ENCODE data around the gene DHX57. TPM values are rescaled to one million over a fixed set of nuclear protein-coding genes. Genes with fewer than 3 reads are reported as not detected.

Gene DHX57
- total and polyA plus RNA-seq, 2 experiments from 2014 or later, result 13.3 to 32.9 TPM

GRCh38 chr2:38750011-38750890 is 125.5 kb downstream of the DHX57 start:
- Mint-ChIP-seq H3K9me3 (peaks cover 6% of the 10 kb centered on the region; the same call in 2 of the 3 replicates), H3K4me1 (peaks cover 39% of the 10 kb centered on the region), H3K27me3 (ENCODE audit: insufficient read depth, low read depth, poor library complexity) (peaks cover 25% of the 10 kb centered on the region), H3K36me3 (ENCODE audit: low read depth) (peaks cover 60% of the 10 kb centered on the region), H3K27ac (peak overlapping the region; percentile 100), H3K4me3 (peak overlapping the region; percentile 98)
- Histone ChIP-seq H2AFZ (no peak overlapping the region), H3K4me1 (ENCODE audit: insufficient read depth) (peaks cover 12% of the 10 kb centered on the region), H3K27ac (ENCODE audit: low read depth) (peak overlapping the region; percentile 98), H3K36me3 (ENCODE audit: insufficient read depth) (peaks cover 48% of the 10 kb centered on the region), H3F3A (replicated peaks; ENCODE audit: low read depth) (peaks cover 52% of the 10 kb centered on the region), H3K9me2 (ENCODE audit: insufficient read depth) (no peaks in the 10 kb centered on the region), H3K4me3 (peak overlapping the region; percentile 99), H3K27me3 (ENCODE audit: insufficient read depth) (no peaks in the 10 kb centered on the region), H4K20me1 (replicated peaks; ENCODE audit: insufficient read depth) (peaks cover 42% of the 10 kb centered on the region), H3K4me2 (peak overlapping the region; percentile 98), H3K79me2 (replicated peaks; ENCODE audit: insufficient read depth) (peaks cover 59% of the 10 kb centered on the region)
- DNase-seq (ENCODE audit: low spot score), result no peak
- peak; percentile 24 for ATAC-seq
- TF ChIP-seq CREB1 (CRISPR knock-in tag; IDR thresholded peaks at IDR 0.05; ENCODE audit: low read depth) (no peak), ETS1 (IDR thresholded peaks at IDR 0.05) (no peak), STAT1 (IDR thresholded peaks at IDR 0.05; ENCODE audit: unreplicated experiment) (no peak), EZH2 (IDR thresholded peaks at IDR 0.05; ENCODE audit: low read depth, unreplicated experiment) (no peak), ZNF462 (CRISPR knock-in tag; IDR thresholded peaks at IDR 0.05) (no peak), NANOG (IDR thresholded peaks at IDR 0.05; ENCODE audit: borderline replicate concordance) (no peak), ZNF114 (CRISPR knock-in tag; IDR thresholded peaks at IDR 0.05) (no peak), POLR2AphosphoS5 (IDR thresholded peaks at IDR 0.05; ENCODE audit: low read depth) (no peak)

Data from GM23338 (cell line).